Stomach (tissue), 9 donors: ENCODE measurements around the gene OR7C1. TPM values are rescaled to one million over a fixed set of nuclear protein-coding genes. Genes with fewer than 3 reads are reported as not detected.
"Not testable (repeated sequence)": the region's sequence is repeated elsewhere in the genome, so short reads cannot be mapped to it uniquely, and the experiment has no call there.

ENCODE experiments used
- DNase-seq, 2 donors: peaks; one replicate each; pipeline versions ENCODE4 v3.0.0 to v3.0.0-alpha.2; 2013 to 2019
- H3K27ac ChIP-seq, 5 donors: fragments of 200-600 bp in 4 of 5; sonication (generic) in 4 of 5; one replicate each; pipeline ENCODE4 v1.5.1; 2013 to 2019; ENCODE audit warnings: mild to moderate bottlenecking in 1 of 5, moderate library complexity in 1 of 5
- H3K27me3 ChIP-seq, 3 donors: fragments of 200-600 bp; sonication (generic); one replicate each; pipeline ENCODE4 v1.5.1; 2017 to 2019; ENCODE audit warnings: mixed run types in 1 of 3
- H3K36me3 ChIP-seq, 4 donors: fragments of 200-600 bp; sonication (generic); 1 replicate in 3 of 4; 2 replicates in 1 of 4; pipeline ENCODE4 v1.5.1; 2016 to 2019
- H3K4me1 ChIP-seq, 4 donors: fragments of 200-600 bp; sonication (generic); one replicate each; pipeline ENCODE4 v1.5.1; 2016 to 2019
- H3K4me3 ChIP-seq, 4 donors: fragments of 200-600 bp; sonication (generic) in 3 of 4; one replicate each; pipeline ENCODE4 v1.5.1; 2016 to 2019; ENCODE audit warnings: mild to moderate bottlenecking in 1 of 4
- H3K9me3 ChIP-seq, 4 donors: fragments of 200-600 bp; sonication (generic); one replicate each; pipeline ENCODE4 v1.5.1; 2016 to 2019
- EP300 ChIP-seq: sonication (generic); formaldehyde crosslinking; IDR thresholded peaks from one replicate; pipeline ENCODE4 v1.6.1; 2017; ENCODE audit warnings: antibody characterized with exemption
- POLR2A ChIP-seq, 4 donors: fragments of 450-650 bp; IDR thresholded peaks; one replicate each; pipeline ENCODE4 v1.6.1; 2016; ENCODE audit warnings: antibody characterized with exemption in 4 of 4, control low read depth in 2 of 4, mild to moderate bottlenecking in 1 of 4, moderate library complexity in 1 of 4
- POLR2AphosphoS5 ChIP-seq, 3 donors: sonication (generic); formaldehyde crosslinking; IDR thresholded peaks; one replicate each; pipeline ENCODE4 v1.6.1; 2016; ENCODE audit warnings: antibody characterized with exemption in 3 of 3
- WGBS, 5 donors: extraction: QIAGEN DNeasy Blood & Tissue Kit in 3 of 5; methylation state at CpG; one replicate each; pipeline versions ENCODE4 v1.1.5 to v1.1.7; 2013 to 2018; 5-methylcytosine and 5-hydroxymethylcytosine counted together
- intact Hi-C: fragments of 100-400 bp; cut with DNase I; formaldehyde crosslinking; loops from one replicate; pipeline ENCODE4 v1.15.1; 2023; ENCODE audit warnings: low total_unique reads
- polyA plus RNA-seq, 3 donors: library from polyadenylated mRNA; stranded (reverse); fragments of 200-250 nt; gene quantifications; one replicate each; pipeline ENCODE4 v1.2.3, GENCODE V29; 2013
- total RNA-seq, 5 donors: library from RNA; depleted of rRNA; stranded (reverse); fragments of >200 nt; gene quantifications; one replicate each; pipeline versions ENCODE4 v1.1.0 to v1.2.3, GENCODE V29; 2014 to 2016
- TF ChIP-seq, protein P1 (sequence below), 7 experiments: fragments of 450-650 bp in 4 of 7; fragments of 200-600 bp in 3 of 7; sonication (generic) in 3 of 7; IDR thresholded peaks; one replicate each; pipeline ENCODE4 v1.5.1; 2016 to 2019; ENCODE audit warnings: antibody characterized with exemption in 7 of 7, control low read depth in 2 of 7, mild to moderate bottlenecking in 1 of 7
- donor health status: healthy with polysubstance abuse.
- donor health status: Bipolar disorder and iron deficiency.
- donor health status: healthy.

The OR7C1 gene
- total and polyA plus RNA-seq, 8 donors = not detected

GRCh38 chr19:14775869-14776586, 59.0 kb downstream of the OR7C1 start:
- peaks cover 0 to 5% (median 0%) of the 10 kb centered on the region in 4 donors for H3K36me3 ChIP-seq
- H3K27ac ChIP-seq = peak overlapping the region in 3 of 5 donors; percentile 7 to 60 (median 20)
- H3K4me3 ChIP-seq = peak overlapping the region; percentile 22 to 45 (median 36)
- intact Hi-C loops = no loop called here
- peaks cover 0 to 13% (median 5%) of the 10 kb centered on the region in 4 donors for H3K4me1 ChIP-seq
- H3K27me3 ChIP-seq = peaks cover 4 to 61% (median 18%) of the 10 kb centered on the region in 3 donors
- DNase-seq = peak in 1 of 2 donors; percentile 30
- TF ChIP-seq EP300 (no peak), POLR2A (IDR thresholded peaks at IDR 0.05) (no peak), POLR2AphosphoS5 (IDR thresholded peaks at IDR 0.05) (no peak)
- TF ChIP-seq, protein P1, sequence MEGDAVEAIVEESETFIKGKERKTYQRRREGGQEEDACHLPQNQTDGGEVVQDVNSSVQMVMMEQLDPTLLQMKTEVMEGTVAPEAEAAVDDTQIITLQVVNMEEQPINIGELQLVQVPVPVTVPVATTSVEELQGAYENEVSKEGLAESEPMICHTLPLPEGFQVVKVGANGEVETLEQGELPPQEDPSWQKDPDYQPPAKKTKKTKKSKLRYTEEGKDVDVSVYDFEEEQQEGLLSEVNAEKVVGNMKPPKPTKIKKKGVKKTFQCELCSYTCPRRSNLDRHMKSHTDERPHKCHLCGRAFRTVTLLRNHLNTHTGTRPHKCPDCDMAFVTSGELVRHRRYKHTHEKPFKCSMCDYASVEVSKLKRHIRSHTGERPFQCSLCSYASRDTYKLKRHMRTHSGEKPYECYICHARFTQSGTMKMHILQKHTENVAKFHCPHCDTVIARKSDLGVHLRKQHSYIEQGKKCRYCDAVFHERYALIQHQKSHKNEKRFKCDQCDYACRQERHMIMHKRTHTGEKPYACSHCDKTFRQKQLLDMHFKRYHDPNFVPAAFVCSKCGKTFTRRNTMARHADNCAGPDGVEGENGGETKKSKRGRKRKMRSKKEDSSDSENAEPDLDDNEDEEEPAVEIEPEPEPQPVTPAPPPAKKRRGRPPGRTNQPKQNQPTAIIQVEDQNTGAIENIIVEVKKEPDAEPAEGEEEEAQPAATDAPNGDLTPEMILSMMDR (IDR thresholded peaks at IDR 0.05) = no peak
- 5 to 8% (median 6%) methylated on average over 19 to 22 of the region's 22 CpGs for WGBS, 5 donors
- H3K9me3 ChIP-seq = no peaks in the 10 kb centered on the region

DNA sequence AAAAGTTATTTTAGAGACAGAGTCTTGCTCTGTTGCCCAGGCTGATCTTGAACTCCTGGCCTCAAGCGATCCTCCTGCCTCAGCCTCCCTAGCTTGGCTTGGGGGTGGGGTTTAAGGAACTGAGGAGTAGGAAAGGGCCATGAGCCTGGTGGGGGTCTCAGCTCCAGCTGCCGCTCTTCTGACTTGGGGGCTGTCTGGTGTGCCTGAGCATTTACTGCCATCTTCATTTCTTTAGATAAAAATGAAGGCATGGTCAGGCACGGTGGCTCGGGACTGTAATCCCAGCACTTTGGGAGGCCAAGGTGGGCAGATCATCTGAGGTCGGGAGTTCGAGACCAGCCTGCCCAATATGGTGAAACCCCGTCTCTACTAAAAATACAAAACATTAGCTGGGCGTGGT, 59.7 kb downstream of the OR7C1 start:
- DNase-seq, H3K9me3 ChIP-seq, intact Hi-C loops, H3K27ac ChIP-seq, H3K36me3 ChIP-seq: not testable (repeated sequence)
- Histone ChIP-seq H3K27me3 (peaks cover 4 to 61% (median 18%) of the 10 kb centered on the region in 3 donors), H3K4me3 (peak overlapping the region in 3 of 4 donors; percentile 29 to 45 (median 42)), H3K4me1 (peaks cover 0 to 13% (median 5%) of the 10 kb centered on the region in 4 donors)
- 67 to 80% (median 78%) methylated on average over 6 to 8 of the region's 8 CpGs for WGBS, 5 donors

DNA sequence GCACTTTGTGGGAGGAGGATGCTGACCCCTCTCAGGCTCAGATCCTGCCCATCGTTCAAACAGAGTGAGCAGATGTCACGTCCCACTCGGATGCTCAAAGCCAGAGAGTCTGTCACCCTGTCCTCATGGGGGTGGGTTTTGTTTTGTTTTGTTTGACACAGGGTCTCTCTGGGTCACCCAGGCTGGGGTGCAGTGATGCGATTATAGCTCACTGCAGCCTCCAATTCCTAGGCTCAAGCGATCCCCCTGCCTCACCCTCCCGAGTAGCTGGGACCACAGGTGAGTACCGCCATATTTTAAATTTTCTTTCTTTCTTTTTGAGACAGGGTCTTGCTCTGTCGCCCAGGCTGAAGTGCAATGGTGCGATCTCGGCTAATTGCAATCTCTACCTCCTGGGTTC, 60.6 kb downstream of the OR7C1 start:
- peaks cover 0 to 5% (median 0%) of the 10 kb centered on the region in 4 donors for H3K36me3 ChIP-seq
- H3K9me3 ChIP-seq = no peaks in the 10 kb centered on the region
- TF ChIP-seq EP300 (no peak), POLR2A (IDR thresholded peaks at IDR 0.05) (no peak)
- TF ChIP-seq, protein P1 (IDR thresholded peaks at IDR 0.05) = no peak
- 70 to 77% (median 76%) methylated on average over 9 to 10 of the region's 10 CpGs for WGBS, 5 donors
- DNase-seq = no peak
- peaks cover 4 to 55% (median 18%) of the 10 kb centered on the region in 3 donors for H3K27me3 ChIP-seq
- H3K27ac ChIP-seq = no peak overlapping the region
- intact Hi-C loops = no loop called here
- H3K4me1 ChIP-seq = peaks cover 0 to 13% (median 5%) of the 10 kb centered on the region in 4 donors
- peak overlapping the region in 2 of 4 donors; percentile 42 to 45 for H3K4me3 ChIP-seq

DNA sequence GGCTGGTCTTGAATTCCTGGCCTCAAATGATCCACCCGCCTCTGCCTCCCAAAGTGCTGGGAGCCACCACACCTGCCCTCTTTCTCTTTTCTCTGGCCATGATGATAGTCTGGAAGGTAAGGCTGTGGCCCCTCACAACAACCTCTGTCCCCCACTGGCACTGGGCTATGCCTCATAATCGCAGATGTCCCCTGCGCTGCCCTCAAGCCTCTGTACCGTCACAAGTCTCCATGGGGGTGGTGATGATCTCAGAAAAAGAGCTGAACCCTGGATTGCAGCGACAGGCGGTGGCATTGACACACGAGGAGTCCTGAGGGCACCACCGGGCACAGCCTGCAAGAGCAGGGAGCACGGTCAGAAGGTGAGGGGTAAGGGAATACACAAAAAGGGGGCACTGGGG, 61.3 kb downstream of the OR7C1 start:
- H3K9me3 ChIP-seq, DNase-seq, H3K27ac ChIP-seq, H3K4me3 ChIP-seq, H3K36me3 ChIP-seq, intact Hi-C loops: not testable (repeated sequence)
- 76 to 81% (median 78%) methylated on average over 8 to 9 of the region's 9 CpGs for WGBS, 5 donors
- Histone ChIP-seq H3K4me1 (peaks cover 0 to 13% (median 5%) of the 10 kb centered on the region in 4 donors), H3K27me3 (peaks cover 4 to 49% (median 18%) of the 10 kb centered on the region in 3 donors)

DNA sequence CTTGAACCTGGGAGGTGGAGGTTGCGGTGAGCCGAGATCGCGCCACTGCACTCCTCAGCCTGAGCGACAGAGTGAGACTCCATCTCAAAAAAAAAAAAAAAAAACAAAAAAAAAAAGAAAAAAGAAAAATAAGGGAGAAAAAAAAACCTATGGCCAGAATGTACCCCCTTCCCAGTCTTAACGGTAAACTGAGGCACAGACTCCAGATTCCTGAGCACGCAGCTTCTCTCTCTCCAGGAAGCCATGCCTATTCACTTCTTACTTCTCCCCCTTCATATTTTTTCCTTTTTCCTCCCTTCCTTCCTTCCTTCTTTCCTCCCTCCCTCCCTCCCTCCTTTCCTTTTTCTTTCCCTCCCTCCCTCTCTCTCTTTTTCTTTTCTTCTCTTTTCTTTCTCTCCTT, 62.0 kb downstream of the OR7C1 start:
- peaks cover 0 to 5% (median 0%) of the 10 kb centered on the region in 4 donors for H3K36me3 ChIP-seq
- no peak for DNase-seq
- intact Hi-C loops = no loop called here
- peaks cover 0 to 13% (median 5%) of the 10 kb centered on the region in 4 donors for H3K4me1 ChIP-seq
- H3K27ac ChIP-seq = no peak overlapping the region
- peaks cover 4 to 41% (median 18%) of the 10 kb centered on the region in 3 donors for H3K27me3 ChIP-seq
- H3K9me3 ChIP-seq = no peaks in the 10 kb centered on the region
- TF ChIP-seq, protein P1 (IDR thresholded peaks at IDR 0.05) = no peak
- TF ChIP-seq EP300 (no peak), POLR2A (IDR thresholded peaks at IDR 0.05) (no peak), POLR2AphosphoS5 (IDR thresholded peaks at IDR 0.05) (no peak)
- H3K4me3 ChIP-seq = no peak overlapping the region
- WGBS, 5 donors = 91 to 97% (median 94%) methylated on average over 7 of the region's 7 CpGs
